OCI-M2 (cell line): ENCODE results near the gene OR2T1.
"Not testable (repeated sequence)": the region's sequence is repeated elsewhere in the genome, so short reads cannot be mapped to it uniquely, and the experiment has no call there.

Experiments
- DNase-seq: peaks from one replicate; lab custom pipeline; 2025; ENCODE audit not compliant: unreplicated experiment; lab: John Stamatoyannopoulos, UW

Gene OR2T1

DNA sequence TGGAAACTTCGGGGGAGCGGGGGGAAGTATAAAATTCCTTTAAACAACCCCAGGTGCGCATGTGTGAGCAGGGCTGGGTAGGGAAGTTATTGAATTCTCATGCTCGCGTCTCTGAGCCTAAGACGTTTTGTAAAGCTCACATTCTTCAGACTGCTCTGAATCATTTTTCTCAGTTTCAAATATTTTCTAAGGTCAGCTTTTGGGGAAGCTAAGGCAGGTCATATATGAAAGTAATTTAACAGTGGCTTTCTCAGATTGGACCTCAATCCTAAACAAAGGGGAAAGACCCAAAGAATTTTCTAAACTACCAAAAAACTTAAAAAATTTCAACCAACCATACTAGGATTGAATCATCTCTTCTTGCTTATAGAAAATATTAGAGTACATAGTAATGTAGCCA lies 32.1 kb downstream of the OR2T1 start:
- DNase-seq, result not testable (repeated sequence)

DNA sequence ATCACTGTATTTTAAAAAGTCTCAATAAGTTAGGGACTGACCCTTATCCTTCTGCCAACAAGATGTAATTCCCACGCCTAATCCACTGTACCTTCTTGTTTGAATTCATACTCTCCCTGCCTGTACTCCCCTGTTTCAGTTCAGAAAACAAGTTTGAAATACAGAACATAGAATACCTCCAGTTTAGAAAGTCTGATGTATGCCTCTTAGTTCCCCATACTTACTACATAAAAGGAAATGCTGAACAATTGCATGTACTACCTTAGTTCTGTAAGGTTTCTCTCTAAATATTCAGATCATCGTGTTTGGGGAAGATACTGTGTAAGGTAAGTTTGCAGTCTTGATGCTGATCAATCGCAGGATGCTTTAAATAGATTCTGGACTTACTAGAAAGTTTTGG lies 33.5 kb downstream of the OR2T1 start:
- not testable (repeated sequence) for DNase-seq

DNA sequence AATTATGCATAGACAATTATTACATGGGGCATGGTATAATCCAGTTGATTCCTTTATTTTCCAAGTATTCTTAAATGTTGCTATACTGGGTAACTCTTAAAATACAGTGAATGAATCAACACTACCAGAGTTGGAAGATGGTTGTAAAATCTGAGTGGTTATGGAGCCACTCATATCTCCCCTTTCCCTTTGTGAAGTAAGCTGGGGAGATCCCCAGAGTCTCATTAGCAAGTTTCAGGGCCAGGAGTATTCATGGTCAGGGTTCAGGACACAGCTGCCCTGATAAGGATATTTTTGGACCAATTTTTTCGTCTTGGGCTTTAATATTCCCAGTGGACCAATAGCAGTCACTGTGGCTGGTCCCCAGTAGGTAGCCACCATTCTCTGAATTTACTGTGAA lies 35.8 kb downstream of the OR2T1 start:
- not testable (repeated sequence) for DNase-seq

DNA sequence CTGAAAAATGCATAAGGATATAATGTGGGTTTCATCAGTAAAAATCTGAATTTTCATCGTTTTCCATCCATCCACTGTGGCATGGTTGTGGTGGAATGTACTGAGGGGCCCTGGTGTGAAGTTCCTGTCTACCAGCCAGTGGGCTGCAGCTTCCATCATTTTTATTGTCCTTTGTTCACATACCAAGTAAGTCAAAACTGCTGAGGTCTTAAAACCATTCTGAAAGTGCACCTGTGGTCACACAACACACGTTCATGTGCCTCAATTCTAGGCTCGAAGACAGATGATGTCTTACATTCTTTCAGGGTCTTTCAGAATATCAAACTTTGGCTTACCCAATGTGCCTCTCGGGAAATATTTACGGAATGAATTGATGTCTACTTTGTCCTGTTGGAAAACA lies 36.4 kb downstream of the OR2T1 start:
- DNase-seq, result not testable (repeated sequence)

DNA sequence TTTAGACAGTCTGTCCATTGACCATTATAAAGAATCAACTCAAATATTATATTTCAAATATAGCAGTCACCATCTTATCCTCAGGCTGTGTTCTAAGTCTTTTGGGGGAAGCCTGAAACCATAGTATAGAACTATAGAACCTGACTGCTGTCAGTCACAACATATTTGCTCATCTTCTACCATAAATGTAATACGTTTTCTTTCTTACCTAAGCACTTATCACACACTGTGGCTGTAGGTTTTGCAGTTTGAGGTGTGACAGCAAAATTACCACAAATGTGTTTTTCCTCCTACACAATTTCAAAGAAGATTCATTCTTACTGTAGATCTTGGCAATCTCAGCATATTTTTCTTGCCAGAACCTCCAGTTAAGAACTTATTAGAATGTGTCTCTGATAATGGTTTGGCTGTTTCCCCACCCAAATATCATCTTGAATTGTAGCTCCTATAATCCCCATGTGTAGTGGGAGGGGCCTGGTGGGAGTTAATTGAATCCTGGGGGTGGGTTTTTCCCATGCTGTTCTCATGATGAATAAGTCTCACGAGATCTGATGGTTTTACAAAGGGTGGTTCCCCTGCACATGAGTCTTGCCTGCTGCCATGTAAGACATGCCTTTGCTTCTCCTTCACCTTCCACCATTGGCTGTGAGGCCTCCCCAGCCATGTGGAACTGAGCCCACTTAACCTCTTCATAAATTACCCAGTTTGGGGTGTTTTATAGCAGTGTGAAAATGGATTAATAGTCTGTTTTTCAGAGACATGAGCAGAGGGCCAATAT lies 39.8 kb downstream of the OR2T1 start:
- DNase-seq, result not testable (repeated sequence)

DNA sequence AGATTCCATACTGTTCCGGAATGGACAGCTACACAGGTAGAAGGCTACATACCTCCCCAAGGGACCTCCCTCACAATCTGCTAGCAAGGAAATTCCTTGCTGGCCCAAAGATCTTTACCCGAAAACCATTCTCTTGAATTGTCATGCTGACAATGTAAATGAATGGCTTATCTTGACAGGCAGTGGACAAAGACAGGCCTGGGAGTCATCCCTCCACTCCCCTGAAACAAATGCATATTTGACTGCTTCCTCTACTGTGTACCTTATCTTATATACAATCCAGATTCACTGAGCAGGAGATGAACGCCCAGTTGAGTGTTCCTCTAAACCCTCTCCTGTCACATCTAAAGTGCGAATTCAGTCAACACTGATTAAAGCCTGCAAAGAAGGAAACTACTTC lies 41.8 kb downstream of the OR2T1 start:
- DNase-seq, result not testable (repeated sequence)

DNA sequence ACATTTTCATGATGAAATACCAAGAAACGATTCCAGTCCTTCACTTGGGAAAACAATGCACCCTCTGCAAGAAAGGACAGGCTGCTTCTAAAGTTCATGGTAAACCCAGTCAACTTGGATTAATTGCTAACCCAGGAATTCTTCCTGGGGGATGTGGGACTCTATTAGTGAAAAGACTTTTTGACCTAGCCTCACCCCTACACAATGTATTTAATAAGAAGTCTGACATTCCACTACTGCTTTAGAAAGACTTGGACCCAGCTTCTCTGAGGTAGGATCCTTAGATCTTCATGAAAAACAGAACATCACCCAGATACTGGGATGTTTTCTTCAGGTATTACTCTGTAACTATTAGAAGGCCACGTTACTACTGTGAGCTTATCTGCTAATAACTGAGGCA lies 42.6 kb downstream of the OR2T1 start, which contains the start of gene OR2T2:
Gene OR2T2 (plus strand): TSS at position 239 of the 400 bp plus-strand sequence. CDS start 7,161 bp downstream, outside the sequence.
- DNase-seq, result not testable (repeated sequence)

DNA sequence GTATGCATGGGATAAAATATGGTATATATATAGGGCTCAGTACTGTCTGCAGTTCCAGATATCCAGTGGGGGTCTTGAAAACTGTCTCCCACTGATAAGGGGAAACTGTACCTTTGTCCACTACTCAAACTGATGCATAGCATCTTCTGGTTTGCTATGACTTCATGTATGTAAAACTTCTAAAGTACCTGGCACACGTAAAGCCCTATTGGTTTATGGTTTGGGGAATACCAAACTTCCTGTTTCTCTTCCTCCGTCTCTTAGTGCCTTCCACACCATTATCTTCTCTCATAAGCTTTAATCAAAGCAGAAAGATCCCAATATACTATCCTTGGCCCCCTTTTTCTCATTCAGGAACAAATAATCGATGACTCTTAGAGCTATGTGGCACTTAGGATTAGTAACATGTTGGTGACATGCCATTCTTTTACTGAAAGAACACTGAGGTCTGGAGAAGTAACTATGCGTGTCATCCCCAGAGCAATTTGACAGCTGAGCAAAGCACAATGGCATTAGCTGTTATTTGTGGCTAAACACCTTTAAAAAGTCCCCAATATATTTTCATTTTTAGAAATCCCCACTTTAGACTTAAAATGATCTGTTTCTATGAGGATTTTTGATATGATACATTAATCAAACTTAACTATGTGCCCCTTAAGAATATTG lies 45.7 kb downstream of the OR2T1 start:
- not testable (repeated sequence) for DNase-seq

DNA sequence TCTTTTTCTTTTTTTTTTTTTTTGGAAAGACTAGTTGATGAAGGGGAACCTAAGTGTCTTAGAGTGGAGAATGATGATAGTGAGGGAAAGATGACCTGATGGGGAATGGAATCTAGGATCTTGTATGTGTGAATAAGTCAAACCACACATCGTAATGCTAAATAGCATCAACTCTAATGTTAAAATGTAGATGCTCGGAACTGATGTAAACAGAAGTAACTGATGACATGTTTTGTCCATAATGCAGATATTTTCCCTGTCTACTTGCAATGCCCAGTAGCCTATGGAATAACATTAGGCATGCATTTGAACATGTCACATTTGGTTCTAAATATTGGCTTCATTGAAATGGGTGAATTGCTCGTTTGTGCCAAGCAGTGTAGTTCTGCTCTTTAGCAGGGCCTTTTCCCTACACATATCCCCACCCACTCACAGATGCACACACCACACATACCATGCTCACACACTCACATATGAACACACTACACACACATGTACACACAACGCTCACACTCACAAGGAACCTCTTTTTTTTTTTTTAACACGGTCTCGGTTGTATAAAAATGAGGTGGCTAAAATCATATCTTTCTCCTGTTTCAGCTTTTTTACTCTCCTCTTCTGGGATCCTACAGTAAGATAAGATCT lies 47.1 kb downstream of the OR2T1 start:
- not testable (repeated sequence) for DNase-seq

DNA sequence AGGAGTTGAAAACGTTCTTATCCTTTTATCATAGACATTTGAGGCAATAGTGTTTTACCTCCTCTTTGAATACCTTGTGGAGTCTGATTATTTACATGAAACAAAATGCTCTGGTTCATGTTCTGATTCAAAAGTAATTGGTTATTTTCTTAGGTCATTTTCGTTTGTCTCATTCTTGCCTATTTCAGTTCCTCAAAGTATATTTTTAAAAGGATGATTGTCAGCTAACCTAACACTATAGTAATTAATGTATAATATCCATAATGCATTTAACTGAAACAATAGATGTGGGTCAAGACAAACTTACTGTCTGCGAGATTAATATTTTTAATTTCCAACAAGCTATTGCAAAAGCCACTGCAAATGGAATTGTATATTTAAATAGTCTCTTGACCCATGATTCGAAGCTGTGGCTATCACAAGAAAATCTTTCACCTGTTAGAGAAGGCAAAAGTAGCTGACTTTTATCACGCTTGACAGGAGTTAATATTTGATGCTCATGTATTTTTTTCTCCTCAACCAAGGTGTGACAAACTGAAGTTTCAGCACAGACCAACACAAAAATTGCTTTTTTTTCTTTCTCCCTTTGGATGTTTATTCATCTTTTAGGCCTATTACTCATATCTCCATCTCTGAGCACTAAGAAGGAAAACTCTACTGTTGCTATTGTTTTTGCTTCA lies 47.8 kb downstream of the OR2T1 start:
- DNase-seq, result not testable (repeated sequence)

DNA sequence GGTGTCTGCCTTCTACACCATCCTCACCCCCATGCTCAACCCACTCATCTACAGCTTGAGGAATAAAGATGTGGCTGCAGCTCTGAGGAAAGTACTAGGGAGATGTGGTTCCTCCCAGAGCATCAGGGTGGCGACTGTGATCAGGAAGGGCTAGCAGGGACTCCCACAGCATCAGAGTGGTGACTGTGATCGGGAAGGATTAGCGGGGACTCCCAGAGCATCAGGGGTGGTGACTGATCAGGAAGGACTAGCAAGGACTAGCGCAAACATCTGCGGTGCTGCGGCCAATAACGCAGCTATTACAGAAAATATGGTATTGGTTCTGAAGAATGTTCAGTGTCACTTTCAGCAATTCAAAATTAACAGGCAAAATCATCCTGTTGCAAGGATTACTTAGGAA lies 50.8 kb downstream of the OR2T1 start:
- not testable (repeated sequence) for DNase-seq

DNA sequence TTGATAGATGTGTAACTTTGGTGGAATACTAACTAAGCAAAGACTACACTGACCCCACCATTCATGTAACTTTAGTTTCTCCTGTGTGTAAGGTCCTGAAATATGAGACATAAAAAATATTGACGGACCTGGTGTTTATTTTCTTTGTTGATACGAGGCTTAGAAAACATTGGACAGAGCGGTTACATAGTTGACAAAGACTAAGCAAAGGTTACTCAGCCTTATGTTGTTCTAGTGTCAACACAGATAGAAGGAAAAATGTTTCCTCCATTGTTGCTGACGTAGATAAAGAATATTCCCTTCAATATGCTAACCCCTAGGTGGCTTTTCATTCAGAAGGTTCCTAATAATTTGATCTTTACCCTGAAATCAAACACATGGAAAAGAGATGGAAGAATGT lies 52.2 kb downstream of the OR2T1 start:
- DNase-seq, result not testable (repeated sequence)

DNA sequence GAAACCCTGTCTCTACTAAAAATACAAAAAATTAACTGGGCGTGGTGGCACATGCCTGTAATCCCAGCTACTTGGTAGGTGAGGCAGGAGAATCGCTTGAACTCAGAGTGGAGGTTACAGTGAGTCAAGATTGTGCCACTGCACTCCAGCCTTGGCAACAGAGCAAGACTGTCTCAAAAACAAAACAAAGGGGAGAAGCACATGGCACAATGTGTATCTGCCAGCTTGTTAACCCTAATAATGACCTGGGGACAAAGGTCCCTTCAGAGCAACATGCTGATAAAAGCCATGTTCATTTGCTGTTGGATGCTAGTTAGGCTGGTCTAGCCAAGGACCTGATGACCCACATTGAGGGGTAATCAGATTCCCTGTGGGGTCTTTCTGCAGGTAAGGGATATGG lies 53.8 kb downstream of the OR2T1 start:
- DNase-seq, result not testable (repeated sequence)
